Measurements from ENCODE around the gene IFITM10. TPM values are rescaled to one million over a fixed set of nuclear protein-coding genes. Genes with fewer than 3 reads are reported as not detected.

IFITM10 gene
- total RNA-seq, 1 donor from 2014 or later: 0.64 TPM

DNA sequence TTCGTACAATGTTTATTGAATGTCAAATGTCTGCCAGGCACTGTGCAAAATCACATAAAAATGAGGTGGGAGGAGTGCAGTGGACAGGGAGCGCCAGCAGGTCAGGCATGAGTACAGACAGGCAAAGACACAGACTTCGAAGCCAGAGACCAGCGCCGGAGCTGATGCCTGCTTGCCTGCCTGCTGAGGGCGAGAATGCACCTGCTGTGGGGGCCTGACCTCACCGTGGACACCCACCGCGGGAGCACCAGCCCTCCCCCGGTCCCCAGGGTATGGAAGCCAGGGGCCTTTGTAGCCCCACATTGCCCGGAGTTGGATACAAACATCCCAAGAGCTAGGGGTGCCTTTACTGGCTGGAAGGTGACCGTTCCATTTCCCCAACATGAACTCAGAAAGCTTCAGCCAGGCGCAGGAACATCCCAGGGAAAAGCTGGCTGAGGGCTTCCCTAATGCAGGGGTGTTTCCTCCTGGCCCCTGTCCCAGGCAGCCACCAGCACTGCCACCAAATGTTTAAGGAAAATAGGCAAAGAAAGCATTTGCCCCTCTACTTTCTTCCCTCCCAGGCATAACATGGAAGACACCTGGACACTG, 17.9 kb downstream of the IFITM10 start:
- Mint-ChIP-seq H3K27ac (ENCODE audit: unreplicated experiment) (no peak overlapping the region), H3K27me3 (ENCODE audit: unreplicated experiment) (peaks cover 13% of the 10 kb centered on the region)
- no peak for DNase-seq (ENCODE audit: low spot score)

DNA sequence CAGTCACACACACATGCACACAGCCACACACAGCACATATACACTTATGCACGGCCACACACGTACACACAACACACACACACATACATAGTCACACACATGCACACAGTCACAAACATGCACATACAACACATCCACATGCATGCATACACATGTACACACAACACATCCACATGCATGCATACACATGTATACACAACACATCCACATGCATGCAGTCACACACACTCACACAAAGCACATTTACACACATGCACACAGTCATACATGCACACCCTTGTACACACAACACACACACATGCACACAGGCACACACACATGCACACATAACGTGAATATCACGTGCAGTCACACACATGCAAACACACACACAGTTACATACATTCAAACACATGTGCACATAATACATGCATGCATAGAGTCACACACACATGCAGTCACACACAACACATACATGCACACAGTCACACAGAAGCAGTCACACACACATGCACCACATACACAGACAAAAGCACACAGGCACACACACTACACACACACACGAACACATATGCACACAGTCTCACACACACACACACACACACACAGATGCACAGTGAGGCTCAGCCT, 18.8 kb downstream of the IFITM10 start:
- H3K4me1 Mint-ChIP-seq (ENCODE audit: unreplicated experiment): no peaks in the 10 kb centered on the region
- H3K27me3 Mint-ChIP-seq (ENCODE audit: unreplicated experiment): peaks cover 13% of the 10 kb centered on the region
- H3K27ac Mint-ChIP-seq (ENCODE audit: unreplicated experiment): no peak overlapping the region
- H3K36me3 Mint-ChIP-seq (ENCODE audit: low read depth, unreplicated experiment): peaks cover 14% of the 10 kb centered on the region
- H3K4me3 Mint-ChIP-seq (ENCODE audit: unreplicated experiment): peak overlapping the region; percentile 15
- H3K9me3 Mint-ChIP-seq (ENCODE audit: unreplicated experiment): peaks cover 4% of the 10 kb centered on the region
- TF ChIP-seq, protein P1, sequence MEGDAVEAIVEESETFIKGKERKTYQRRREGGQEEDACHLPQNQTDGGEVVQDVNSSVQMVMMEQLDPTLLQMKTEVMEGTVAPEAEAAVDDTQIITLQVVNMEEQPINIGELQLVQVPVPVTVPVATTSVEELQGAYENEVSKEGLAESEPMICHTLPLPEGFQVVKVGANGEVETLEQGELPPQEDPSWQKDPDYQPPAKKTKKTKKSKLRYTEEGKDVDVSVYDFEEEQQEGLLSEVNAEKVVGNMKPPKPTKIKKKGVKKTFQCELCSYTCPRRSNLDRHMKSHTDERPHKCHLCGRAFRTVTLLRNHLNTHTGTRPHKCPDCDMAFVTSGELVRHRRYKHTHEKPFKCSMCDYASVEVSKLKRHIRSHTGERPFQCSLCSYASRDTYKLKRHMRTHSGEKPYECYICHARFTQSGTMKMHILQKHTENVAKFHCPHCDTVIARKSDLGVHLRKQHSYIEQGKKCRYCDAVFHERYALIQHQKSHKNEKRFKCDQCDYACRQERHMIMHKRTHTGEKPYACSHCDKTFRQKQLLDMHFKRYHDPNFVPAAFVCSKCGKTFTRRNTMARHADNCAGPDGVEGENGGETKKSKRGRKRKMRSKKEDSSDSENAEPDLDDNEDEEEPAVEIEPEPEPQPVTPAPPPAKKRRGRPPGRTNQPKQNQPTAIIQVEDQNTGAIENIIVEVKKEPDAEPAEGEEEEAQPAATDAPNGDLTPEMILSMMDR (IDR thresholded peaks at IDR 0.05; ENCODE audit: unreplicated experiment): no peak
- DNase-seq (ENCODE audit: low spot score): no peak

More for the DNA sequence above, 17.9 kb downstream of the IFITM10 start:
- Mint-ChIP-seq H3K4me1 (ENCODE audit: unreplicated experiment) (no peaks in the 10 kb centered on the region), H3K36me3 (ENCODE audit: low read depth, unreplicated experiment) (peaks cover 17% of the 10 kb centered on the region), H3K9me3 (ENCODE audit: unreplicated experiment) (peaks cover 6% of the 10 kb centered on the region), H3K4me3 (ENCODE audit: unreplicated experiment) (no peak overlapping the region)
- TF ChIP-seq, protein P1 (IDR thresholded peaks at IDR 0.05; ENCODE audit: unreplicated experiment): no peak

DNA sequence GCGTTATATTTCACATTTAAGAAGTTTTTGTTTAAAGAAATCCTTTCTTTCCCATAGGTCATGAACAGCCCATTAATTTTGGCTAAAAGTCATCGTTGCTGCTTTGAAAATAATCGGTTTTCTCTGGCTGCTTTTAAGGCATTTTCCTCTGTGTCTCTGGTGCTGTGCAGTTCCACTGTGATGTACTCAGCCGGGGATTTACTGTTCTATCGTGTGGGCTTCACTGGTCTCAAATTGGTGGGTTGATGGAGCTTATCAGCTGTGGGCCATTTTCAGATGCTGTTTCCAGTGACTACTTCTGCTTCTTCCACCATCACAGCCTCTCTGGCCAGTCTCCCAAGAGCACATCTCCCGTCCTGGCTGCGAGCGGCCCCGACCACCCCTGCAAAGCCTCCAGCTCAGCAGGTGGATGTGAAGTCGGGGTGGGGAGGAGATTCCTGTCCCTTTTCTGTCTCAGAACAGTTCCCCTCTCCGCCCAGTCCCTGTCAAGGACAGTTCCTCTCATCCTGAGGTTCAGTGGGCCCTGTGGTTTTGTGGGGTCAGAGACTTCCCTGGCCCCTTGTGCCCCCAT, 20.3 kb downstream of the IFITM10 start:
- peaks cover 9% of the 10 kb centered on the region for H3K36me3 Mint-ChIP-seq (ENCODE audit: low read depth, unreplicated experiment)
- no peaks in the 10 kb centered on the region for H3K9me3 Mint-ChIP-seq (ENCODE audit: unreplicated experiment)
- TF ChIP-seq, protein P1 (IDR thresholded peaks at IDR 0.05; ENCODE audit: unreplicated experiment): no peak
- DNase-seq (ENCODE audit: low spot score): no peak
- peaks cover 10% of the 10 kb centered on the region for H3K27me3 Mint-ChIP-seq (ENCODE audit: unreplicated experiment)
- H3K4me3 Mint-ChIP-seq (ENCODE audit: unreplicated experiment): no peak overlapping the region
- H3K4me1 Mint-ChIP-seq (ENCODE audit: unreplicated experiment): no peaks in the 10 kb centered on the region
- H3K27ac Mint-ChIP-seq (ENCODE audit: unreplicated experiment): no peak overlapping the region

DNA sequence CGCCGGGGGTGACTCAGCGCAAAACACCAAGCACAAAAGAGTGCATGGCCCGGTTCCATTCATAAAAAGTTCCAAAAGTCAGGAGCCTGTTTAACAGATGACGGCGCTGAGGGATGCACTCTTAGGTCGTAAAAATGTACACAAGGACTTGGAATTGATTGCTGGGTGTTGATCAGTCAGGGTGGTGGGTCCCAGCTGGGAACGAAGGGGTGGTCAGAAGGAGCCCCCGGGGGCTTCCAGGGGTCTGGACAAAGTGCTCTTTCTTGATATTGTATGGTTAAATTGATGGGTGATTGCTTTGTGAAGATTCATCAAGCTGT, 20.7 kb downstream of the IFITM10 start:
- Mint-ChIP-seq H3K9me3 (ENCODE audit: unreplicated experiment) (no peaks in the 10 kb centered on the region), H3K36me3 (ENCODE audit: low read depth, unreplicated experiment) (peaks cover 9% of the 10 kb centered on the region), H3K27me3 (ENCODE audit: unreplicated experiment) (peaks cover 10% of the 10 kb centered on the region), H3K4me3 (ENCODE audit: unreplicated experiment) (no peak overlapping the region), H3K4me1 (ENCODE audit: unreplicated experiment) (no peaks in the 10 kb centered on the region), H3K27ac (ENCODE audit: unreplicated experiment) (no peak overlapping the region)
- no peak for DNase-seq (ENCODE audit: low spot score)
- TF ChIP-seq, protein P1 (IDR thresholded peaks at IDR 0.05; ENCODE audit: unreplicated experiment): no peak
